ENCODE measurements around the gene CRYGB. TPM values are rescaled to one million over a fixed set of nuclear protein-coding genes. Genes with fewer than 3 reads are reported as not detected.
A peak's percentile ranks its signal among the peaks of the same experiment; 100 is the strongest.
"Not testable (repeated sequence)": the region's sequence is repeated elsewhere in the genome, so short reads cannot be mapped to it uniquely, and the experiment has no call there.

The CRYGB gene
- total RNA-seq, 1 experiment from 2014 or later: not detected

GRCh38 chr2:208118918-208119317 is 27.0 kb downstream of the CRYGB start:
- no peak for DNase-seq (ENCODE audit: extremely low read depth, low read depth)

- not testable (repeated sequence) for DNase-seq (ENCODE audit: extremely low read depth, low read depth)
Observed at GRCh38 chr2:208117390-208117789, 28.6 kb downstream of the CRYGB start.

- no peak for DNase-seq (ENCODE audit: extremely low read depth, low read depth)
Observed at GRCh38 chr2:208112969-208113368, 33.0 kb downstream of the CRYGB start.

GRCh38 chr2:208112273-208112745 is 33.6 kb downstream of the CRYGB start:
- DNase-seq (ENCODE audit: extremely low read depth, low read depth): not testable (repeated sequence)

GRCh38 chr2:208103616-208104015 is 42.3 kb downstream of the CRYGB start:
- DNase-seq (ENCODE audit: extremely low read depth, low read depth): no peak

GRCh38 chr2:208101716-208102631 is 44.0 kb downstream of the CRYGB start:
- peak; percentile 27 for DNase-seq (ENCODE audit: extremely low read depth, low read depth)

GRCh38 chr2:208099682-208100470 is 46.1 kb downstream of the CRYGB start:
- DNase-seq (ENCODE audit: extremely low read depth, low read depth): no peak

GRCh38 chr2:208098701-208099100 is 47.3 kb downstream of the CRYGB start:
- DNase-seq (ENCODE audit: extremely low read depth, low read depth): not testable (repeated sequence)

GRCh38 chr2:208098267-208098666 is 47.7 kb downstream of the CRYGB start:
- DNase-seq (ENCODE audit: extremely low read depth, low read depth): no peak

GRCh38 chr2:208097801-208098200 is 48.2 kb downstream of the CRYGB start:
- DNase-seq (ENCODE audit: extremely low read depth, low read depth): no peak

- DNase-seq (ENCODE audit: extremely low read depth, low read depth): no peak
Observed at GRCh38 chr2:208097313-208097712, 48.6 kb downstream of the CRYGB start.

- no peak for DNase-seq (ENCODE audit: extremely low read depth, low read depth)
Observed at GRCh38 chr2:208096080-208096479, 49.9 kb downstream of the CRYGB start.

- no peak for DNase-seq (ENCODE audit: extremely low read depth, low read depth)
Observed at GRCh38 chr2:208093128-208093527, 52.8 kb downstream of the CRYGB start.

Other genes with a start within 250 kb of the CRYGB start
- gene PLEKHM3, start 120.6 kb downstream of the CRYGB start, total RNA-seq (2014; rRNA removed; shearing (Covaris generic)): 4.3 and 6.6 TPM in 2 replicates
- gene CRYGD, start 21.6 kb downstream of the CRYGB start, total RNA-seq (2014; rRNA removed; shearing (Covaris generic)): not detected in 2 replicates
- not detected in 2 replicates for gene CRYGC, start 16.3 kb downstream of the CRYGB start, total RNA-seq (2014; rRNA removed; shearing (Covaris generic))
- not detected in 2 replicates for gene CRYGA, start 17.4 kb upstream of the CRYGB start, total RNA-seq (2014; rRNA removed; shearing (Covaris generic))
- gene C2orf80, start 43.9 kb upstream of the CRYGB start, total RNA-seq (2014; rRNA removed; shearing (Covaris generic)): not detected in 2 replicates
- 867 and 937 TPM in 2 replicates for gene IDH1, start 108.9 kb upstream of the CRYGB start, total RNA-seq (2014; rRNA removed; shearing (Covaris generic))
- 34.3 and 38.4 TPM in 2 replicates for gene PIKFYVE, start 120.1 kb upstream of the CRYGB start, total RNA-seq (2014; rRNA removed; shearing (Covaris generic))